Tibial artery (tissue), 4 donors: ENCODE measurements around the gene PRDM16.

Experiments used
- DNase-seq, 2 donors: peaks; one replicate each; pipeline ENCODE4 v3.0.0-alpha.2; 2019
- H3K27ac ChIP-seq, 2 donors: fragments of 200-600 bp; sonication (generic) in 1 of 2; 1 replicate in 1 of 2; 2 replicates in 1 of 2; pipeline ENCODE4 v1.5.1; 2018 to 2019; ENCODE audit warnings: mild to moderate bottlenecking in 1 of 2
- H3K27me3 ChIP-seq, 2 donors: fragments of 200-600 bp; sonication (generic) in 1 of 2; one replicate each; pipeline versions ENCODE4 v1.5.1 to v1.6.0; 2016 to 2019
- H3K36me3 ChIP-seq, 3 donors: fragments of 200-600 bp; sonication (generic) in 2 of 3; one replicate each; pipeline ENCODE4 v1.5.1; 2016 to 2019; ENCODE audit warnings: mild to moderate bottlenecking in 2 of 3
- H3K4me1 ChIP-seq, 4 donors: fragments of 200-600 bp; sonication (generic) in 2 of 4; 1 replicate in 3 of 4; 2 replicates in 1 of 4; pipeline ENCODE4 v1.5.1; 2016 to 2019
- H3K4me3 ChIP-seq, 2 donors: fragments of 200-600 bp; sonication (generic) in 1 of 2; 1 replicate in 1 of 2; 2 replicates in 1 of 2; pipeline ENCODE4 v1.5.1; 2018 to 2019; ENCODE audit warnings: mild to moderate bottlenecking in 2 of 2
- H3K9me3 ChIP-seq, 3 donors: fragments of 200-600 bp; sonication (generic) in 1 of 3; one replicate each; pipeline ENCODE4 v1.5.1; 2016 to 2019
- intact Hi-C: fragments of 100-400 bp; cut with DNase I; formaldehyde crosslinking; loops from one replicate; pipeline ENCODE4 v1.15.0; 2023; ENCODE audit warnings: low total_unique reads
- TF ChIP-seq, protein P1 (sequence below), 2 experiments: fragments of 200-600 bp in 1 of 2; fragments of 450-650 bp in 1 of 2; IDR thresholded peaks; one replicate each; pipeline ENCODE4 v1.5.1; 2017 to 2019; ENCODE audit warnings: antibody characterized with exemption in 2 of 2, mild to moderate bottlenecking in 1 of 2, moderate library complexity in 1 of 2

PRDM16 gene

DNA sequence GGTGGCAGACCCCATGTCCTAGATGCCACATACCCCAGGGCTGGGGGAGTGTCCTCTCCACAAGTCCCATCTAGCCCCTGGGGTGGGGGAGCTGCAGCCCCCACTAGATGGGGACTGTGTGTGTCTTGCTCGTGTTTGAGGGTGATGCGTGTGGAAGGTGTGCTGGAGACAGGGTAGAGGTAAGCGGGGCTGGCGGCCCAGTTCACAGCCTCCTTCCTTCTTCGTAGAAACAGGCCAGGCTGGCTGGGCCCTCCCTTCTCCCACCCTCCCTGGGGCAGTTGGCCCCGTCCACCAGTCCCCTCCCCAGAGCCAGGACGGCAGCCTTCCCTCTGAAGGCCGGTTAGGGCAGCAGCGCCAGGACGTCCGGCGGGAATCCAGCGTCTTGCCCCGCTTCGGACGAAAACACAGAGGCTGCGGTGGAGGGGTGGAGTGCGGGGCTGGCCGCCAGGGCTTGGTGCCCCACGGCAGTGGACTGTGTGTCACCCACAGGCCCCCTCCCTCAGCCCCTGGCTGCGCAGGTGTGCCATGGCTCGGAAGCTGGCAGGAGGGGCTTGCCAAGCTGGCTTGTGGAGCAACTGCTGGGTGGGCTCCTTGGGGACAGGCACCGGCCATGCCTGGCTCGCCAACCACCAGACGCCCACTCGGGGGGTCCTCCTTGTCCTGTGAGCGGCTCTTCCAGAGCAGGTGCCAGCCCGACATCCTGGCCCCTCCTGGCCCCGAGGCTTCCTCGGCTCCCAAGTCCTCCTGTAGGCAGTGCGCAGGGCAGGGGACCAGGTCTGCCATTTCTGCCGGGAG lies 3.6 kb downstream of the PRDM16 start:
- Histone ChIP-seq H3K4me1 (peaks cover 0 to 77% (median 56%) of the 10 kb centered on the region in 4 donors), H3K9me3 (no peaks in the 10 kb centered on the region), H3K36me3 (no peaks in the 10 kb centered on the region), H3K27ac (peak overlapping the region; percentile 98 to 100), H3K4me3 (peak overlapping the region; percentile 77 to 92), H3K27me3 (no peaks in the 10 kb centered on the region)
- intact Hi-C loops = loop anchor here (5.0 kb wide), 2 partner anchors 50 to 100 kb away; no protein-coding TSS in a partner anchor
- TF ChIP-seq, protein P1, sequence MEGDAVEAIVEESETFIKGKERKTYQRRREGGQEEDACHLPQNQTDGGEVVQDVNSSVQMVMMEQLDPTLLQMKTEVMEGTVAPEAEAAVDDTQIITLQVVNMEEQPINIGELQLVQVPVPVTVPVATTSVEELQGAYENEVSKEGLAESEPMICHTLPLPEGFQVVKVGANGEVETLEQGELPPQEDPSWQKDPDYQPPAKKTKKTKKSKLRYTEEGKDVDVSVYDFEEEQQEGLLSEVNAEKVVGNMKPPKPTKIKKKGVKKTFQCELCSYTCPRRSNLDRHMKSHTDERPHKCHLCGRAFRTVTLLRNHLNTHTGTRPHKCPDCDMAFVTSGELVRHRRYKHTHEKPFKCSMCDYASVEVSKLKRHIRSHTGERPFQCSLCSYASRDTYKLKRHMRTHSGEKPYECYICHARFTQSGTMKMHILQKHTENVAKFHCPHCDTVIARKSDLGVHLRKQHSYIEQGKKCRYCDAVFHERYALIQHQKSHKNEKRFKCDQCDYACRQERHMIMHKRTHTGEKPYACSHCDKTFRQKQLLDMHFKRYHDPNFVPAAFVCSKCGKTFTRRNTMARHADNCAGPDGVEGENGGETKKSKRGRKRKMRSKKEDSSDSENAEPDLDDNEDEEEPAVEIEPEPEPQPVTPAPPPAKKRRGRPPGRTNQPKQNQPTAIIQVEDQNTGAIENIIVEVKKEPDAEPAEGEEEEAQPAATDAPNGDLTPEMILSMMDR (IDR thresholded peaks at IDR 0.05) = no peak
- DNase-seq = peak in 1 of 2 donors; percentile 84

DNA sequence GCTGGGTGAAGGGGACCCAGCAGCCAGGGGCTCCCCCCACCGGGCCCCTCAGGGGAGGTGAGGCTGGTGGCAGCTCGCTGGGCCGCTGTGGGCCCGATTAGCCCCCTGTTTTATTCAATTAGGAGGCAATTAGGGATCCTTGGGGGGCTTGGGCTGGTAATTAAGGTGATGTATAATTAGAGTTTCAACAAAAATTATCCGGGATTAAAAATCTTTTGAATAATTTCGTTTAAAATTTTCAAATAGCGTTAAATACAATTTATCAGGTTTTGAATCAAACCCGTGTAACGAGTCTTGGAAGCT lies 4.1 kb downstream of the PRDM16 start:
- peaks cover 0 to 77% (median 62%) of the 10 kb centered on the region in 4 donors for H3K4me1 ChIP-seq
- H3K36me3 ChIP-seq = no peaks in the 10 kb centered on the region
- DNase-seq = no peak
- intact Hi-C loops = loop anchor here (5.0 kb wide), 2 partner anchors 49 to 99 kb away; no protein-coding TSS in a partner anchor
- TF ChIP-seq, protein P1 (IDR thresholded peaks at IDR 0.05) = no peak
- peak overlapping the region; percentile 77 to 92 for H3K4me3 ChIP-seq
- H3K27me3 ChIP-seq = no peaks in the 10 kb centered on the region
- peak overlapping the region; percentile 98 to 100 for H3K27ac ChIP-seq
- H3K9me3 ChIP-seq = no peaks in the 10 kb centered on the region

DNA sequence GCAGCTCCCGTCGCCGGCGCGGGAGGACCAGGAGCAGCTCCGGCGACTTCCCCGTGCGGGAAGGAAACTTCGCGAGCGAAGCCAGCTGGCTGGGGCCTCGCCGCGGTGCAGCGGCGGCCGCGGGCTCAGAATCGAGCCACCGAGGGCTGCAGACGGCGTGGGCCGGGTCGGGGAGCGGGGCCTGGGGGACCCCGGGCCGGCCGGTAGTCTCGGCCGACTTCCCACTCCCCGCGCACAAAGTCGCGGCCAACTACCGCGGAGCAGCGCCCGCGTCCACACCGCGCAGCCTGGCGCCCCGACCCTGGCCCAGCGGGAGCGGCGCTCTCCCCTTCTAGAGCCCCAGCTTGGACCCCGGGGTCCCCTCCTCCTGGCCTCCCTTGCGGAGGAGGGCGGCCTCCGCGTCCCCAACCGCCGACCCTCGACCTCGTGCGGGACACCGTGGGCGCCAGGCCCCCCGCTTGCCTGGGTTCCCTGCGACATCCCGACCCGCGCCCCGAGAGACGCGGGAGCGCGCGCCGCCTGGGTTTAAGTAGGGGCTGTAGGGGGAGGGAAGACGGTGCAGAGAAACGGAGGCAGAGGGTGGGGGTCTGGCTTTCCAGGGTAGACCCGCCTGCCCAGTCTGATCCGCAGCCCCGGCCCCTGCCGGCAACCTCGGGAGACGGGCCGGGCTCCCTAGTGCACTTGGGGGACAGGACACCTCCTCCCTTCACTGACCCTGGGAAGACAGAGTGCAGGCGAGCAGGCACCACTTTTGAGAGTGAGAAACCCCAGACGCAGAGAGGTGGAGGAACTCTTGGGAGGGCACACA lies 4.7 kb downstream of the PRDM16 start:
- no peaks in the 10 kb centered on the region for H3K36me3 ChIP-seq
- peaks cover 0 to 75% (median 65%) of the 10 kb centered on the region in 4 donors for H3K4me1 ChIP-seq
- H3K4me3 ChIP-seq = peak overlapping the region; percentile 77 to 92
- peak overlapping the region; percentile 98 to 100 for H3K27ac ChIP-seq
- intact Hi-C loops = loop anchor here (5.0 kb wide), 2 partner anchors 49 to 99 kb away; no protein-coding TSS in a partner anchor
- DNase-seq = no peak
- TF ChIP-seq, protein P1 (IDR thresholded peaks at IDR 0.05) = no peak
- no peaks in the 10 kb centered on the region for H3K9me3 ChIP-seq
- no peaks in the 10 kb centered on the region for H3K27me3 ChIP-seq

DNA sequence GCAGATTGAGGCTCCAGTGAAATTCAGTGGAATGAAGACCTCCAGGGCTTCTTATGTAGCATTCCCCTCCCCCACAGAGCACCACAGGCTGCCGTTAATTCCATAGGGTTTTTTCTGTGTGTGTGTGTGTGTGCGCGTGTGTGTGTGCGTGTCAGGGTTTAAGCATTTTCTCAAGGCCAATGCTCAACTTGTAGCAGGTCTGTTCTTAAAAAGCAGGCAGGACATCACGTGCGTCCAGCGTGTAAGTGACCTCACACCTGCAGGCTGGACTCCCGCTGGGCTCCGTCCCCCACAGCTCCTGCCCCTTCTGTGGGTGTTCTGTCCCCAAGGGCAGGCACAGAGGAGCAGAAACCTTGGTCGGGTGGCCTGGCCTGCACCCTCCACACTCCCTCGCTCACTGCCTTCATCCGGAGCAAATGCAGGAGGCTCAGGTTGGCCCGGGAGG lies 5.3 kb downstream of the PRDM16 start:
- intact Hi-C loops = loop anchor here (5.0 kb wide), 2 partner anchors 48 to 98 kb away; no protein-coding TSS in a partner anchor
- peak; percentile 58 to 90 for DNase-seq
- H3K9me3 ChIP-seq = no peaks in the 10 kb centered on the region
- TF ChIP-seq, protein P1 (IDR thresholded peaks at IDR 0.05) = no peak
- H3K4me1 ChIP-seq = peaks cover 0 to 82% (median 70%) of the 10 kb centered on the region in 4 donors
- H3K27me3 ChIP-seq = no peaks in the 10 kb centered on the region
- peak overlapping the region; percentile 98 to 100 for H3K27ac ChIP-seq
- no peaks in the 10 kb centered on the region for H3K36me3 ChIP-seq
- peak overlapping the region; percentile 77 to 92 for H3K4me3 ChIP-seq

DNA sequence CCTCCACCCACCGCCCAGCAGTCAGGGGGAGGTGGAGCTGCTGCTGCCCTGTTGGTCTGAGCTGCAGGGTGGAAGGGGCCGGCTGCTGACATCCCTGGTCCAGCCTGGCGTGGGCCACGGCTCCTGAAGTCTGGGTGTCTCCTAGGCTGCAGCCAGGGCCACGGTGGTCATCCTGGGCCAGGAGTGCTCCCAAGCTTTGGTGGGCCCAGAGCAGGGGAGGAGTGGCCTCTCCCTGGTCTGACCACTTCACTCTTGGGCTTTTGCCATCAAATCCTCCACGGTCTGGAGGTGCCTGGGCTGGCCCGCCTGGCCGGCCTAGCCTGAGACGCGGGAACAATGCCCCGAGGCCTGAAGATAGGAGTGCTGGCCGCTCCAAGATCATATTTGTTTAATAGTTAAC lies 5.8 kb downstream of the PRDM16 start:
- no peaks in the 10 kb centered on the region for H3K36me3 ChIP-seq
- H3K9me3 ChIP-seq = no peaks in the 10 kb centered on the region
- peak overlapping the region; percentile 77 to 92 for H3K4me3 ChIP-seq
- peaks cover 0 to 86% (median 74%) of the 10 kb centered on the region in 4 donors for H3K4me1 ChIP-seq
- intact Hi-C loops = loop anchor here (5.0 kb wide), 3 partner anchors 38 to 98 kb away; no protein-coding TSS in a partner anchor
- peak overlapping the region; percentile 98 to 100 for H3K27ac ChIP-seq
- no peaks in the 10 kb centered on the region for H3K27me3 ChIP-seq
- DNase-seq = no peak
- TF ChIP-seq, protein P1 (IDR thresholded peaks at IDR 0.05) = no peak
